ENCODE results near the gene SKIC2.
A peak's percentile ranks its signal among the peaks of the same experiment; 100 is the strongest.
"Not testable (repeated sequence)": the region's sequence is repeated elsewhere in the genome, so short reads cannot be mapped to it uniquely, and the experiment has no call there.

SKIC2 gene

DNA sequence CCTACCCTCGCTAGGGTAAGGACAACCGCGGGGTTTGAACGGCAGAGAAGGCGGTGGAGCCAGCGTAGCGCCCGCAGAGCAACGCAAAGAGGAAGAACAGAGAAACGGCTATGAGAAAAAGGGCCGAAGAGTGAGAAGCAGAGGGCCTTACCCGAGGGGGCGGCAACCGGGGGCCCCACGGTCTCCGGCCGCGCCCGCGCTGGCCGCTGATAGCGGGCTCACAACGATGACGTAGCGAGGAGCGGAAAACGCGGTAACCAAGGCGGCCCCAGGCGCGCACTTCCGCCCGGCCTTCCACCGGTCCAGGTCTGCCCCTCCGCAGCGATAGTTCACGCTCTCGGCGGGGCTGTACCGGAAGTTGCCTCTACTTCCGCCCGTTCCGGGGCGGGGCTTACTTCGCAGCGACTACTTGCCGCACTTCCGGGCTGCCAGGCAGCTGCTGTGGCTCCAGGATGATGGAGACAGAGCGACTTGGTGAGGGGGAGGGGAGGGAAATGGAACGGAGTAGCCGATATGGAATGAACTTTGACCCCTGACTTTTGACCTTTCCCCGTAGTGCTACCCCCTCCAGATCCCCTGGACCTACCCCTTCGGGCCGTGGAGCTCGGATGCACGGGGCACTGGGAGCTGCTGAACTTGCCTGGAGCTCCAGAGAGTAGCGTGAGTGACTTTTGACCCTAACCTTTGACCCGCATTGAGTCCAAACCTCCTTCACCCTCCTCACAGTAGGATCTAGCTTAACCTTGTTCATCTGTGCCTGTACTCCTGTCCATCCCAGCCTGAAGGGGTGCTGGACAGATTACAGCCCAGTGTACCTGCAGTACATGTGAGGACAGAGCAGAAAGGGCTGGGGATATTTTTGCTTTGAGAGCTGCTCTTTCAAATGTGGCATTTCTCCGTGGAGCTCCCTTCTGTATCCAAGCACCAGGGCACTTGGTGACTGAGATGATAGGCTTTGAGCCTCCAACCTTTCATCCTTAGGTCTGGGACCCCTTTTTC, at the start of gene SKIC2, which contains the start of gene NELFE:
SKIC2 (plus strand) TSS at position 435 of the 999 bp plus-strand sequence; CDS start at position 453, 18 bp downstream.
NELFE (minus strand) TSS at position 231 of the 999 bp plus-strand sequence. CDS start 525 bp downstream, outside the sequence.
- peak; percentile 98 to 99 for DNase-seq (ENCODE audit: low read depth in 1 of 2, low spot score in 1 of 2)

DNA sequence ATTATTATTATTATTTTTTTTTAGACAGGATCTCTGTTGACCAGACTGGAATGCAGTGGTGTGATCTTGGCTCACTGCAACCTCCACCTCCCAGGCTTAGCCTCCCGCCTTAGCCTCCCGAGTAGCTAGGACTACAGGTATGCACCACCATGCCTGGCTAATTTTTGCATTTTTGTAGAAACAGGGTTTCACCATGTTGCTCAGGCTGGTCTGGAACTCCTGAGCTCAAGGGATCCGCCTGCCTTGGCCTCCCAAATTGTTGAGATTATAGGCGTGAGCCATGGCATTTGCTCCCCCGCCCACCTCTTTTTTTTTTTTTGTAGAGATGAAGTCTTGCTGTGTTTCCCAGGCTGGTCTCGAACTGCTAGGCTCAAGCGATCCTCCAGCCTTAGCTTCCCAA, 49.7 kb upstream of the SKIC2 start:
- not testable (repeated sequence) for DNase-seq (ENCODE audit: low read depth in 1 of 2, low spot score in 1 of 2)

DNA sequence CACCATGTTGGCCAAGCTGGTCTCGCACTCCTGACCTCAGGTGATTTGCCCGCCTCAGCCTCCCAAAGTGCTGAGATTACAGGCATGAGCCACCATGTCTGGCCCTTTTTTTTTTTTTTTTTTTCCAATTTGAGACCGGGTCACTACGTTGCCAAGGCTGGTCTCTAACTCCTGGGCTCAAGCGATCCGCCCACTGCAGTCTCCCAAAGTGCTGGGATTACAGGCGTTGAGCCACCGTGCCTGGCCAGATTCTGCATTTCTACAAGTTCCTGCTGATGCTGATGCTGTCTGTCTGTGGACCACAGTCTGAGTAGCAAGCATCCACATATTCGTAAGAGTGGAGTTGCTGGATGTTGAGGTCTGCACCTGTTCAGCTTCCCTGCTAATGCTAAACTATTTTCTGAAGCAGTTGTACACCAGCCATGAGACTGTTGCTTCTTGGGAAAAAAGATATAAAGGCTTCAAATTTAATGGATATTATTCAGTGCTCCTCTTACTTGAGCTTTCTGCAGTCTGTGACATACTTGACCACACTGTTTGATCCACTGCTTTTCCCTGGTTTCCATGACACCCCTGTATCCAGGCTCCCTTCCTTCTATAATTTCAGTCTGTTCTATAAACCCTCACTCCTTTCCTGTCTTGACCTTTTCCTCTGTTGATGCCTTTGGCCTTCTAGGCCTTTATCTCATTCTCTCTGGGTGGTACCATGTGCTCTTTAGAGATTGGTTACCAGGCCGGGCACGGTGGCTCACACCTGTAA, 47.0 kb upstream of the SKIC2 start:
- DNase-seq (ENCODE audit: low read depth in 1 of 2, low spot score in 1 of 2): no peak

DNA sequence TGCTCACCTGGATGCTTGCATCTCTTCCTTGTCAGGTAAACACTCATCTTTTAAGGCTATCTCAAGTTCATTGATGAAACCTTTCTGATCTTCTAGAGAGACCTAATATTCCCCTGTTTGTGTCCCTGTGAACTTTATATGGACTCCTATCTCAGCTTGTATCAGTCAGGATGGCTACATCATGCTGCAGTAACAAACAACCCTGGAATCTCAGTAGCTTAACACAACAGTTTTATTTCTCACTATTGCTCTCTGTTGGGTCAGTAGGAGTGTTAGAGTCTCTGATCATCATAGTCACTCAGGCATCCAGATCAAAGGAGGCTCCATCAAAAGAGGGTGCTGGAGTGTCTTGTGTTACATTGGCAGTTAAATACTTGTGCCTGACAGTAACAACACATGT, 43.6 kb upstream of the SKIC2 start:
- DNase-seq (ENCODE audit: low read depth in 1 of 2, low spot score in 1 of 2): no peak

DNA sequence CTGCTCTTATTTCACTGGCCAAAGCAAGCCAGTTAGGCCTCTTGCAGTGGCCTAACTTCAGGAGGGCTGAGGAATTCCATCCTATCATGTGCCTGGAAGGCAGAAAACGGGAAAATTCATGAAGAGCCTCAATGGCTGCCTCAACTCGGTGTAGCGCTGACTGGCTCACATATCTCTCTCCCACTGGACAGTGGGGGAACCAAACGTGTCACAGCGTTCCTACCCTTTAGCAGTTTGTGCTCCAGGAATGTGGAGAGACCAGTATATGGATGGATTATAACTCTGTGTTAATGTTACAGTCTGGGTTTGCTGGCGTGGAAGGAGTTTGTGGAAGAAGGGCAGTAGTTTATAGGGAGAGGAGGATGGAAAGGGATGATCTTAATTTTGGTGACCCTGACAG, 43.2 kb upstream of the SKIC2 start:
- DNase-seq (ENCODE audit: low read depth in 1 of 2, low spot score in 1 of 2): no peak

DNA sequence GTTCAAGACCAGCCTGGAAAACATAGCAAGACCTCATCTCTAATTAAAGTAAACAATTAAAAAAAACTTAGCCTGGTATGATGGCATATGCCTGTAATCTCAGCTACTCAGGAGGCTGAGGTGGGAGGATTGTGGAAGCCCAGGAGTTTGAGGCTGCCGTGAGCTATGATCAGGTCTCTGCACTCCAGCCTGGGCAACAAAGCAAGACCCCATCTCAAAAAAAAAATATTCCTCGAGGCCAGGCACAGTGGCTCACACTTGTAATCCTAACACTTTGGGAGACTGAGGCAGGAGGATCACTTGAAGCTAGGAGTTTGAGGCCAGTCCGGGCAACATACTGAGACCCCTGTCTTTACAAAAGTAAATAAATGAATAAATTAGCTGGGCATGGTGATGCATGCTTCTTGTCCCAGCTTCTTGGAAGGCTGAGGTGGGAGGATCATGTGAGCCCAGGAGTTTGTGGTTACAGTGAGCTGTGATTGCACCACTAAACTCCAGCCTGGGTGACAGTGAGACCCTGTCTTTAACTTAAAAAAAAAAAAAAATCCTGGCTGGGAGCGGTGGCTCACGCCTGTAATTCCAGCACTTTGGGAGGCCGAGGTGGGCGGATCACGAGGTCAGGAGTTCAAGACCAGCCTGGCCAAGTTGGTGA, 40.8 kb upstream of the SKIC2 start:
- no peak for DNase-seq (ENCODE audit: low read depth in 1 of 2, low spot score in 1 of 2)

DNA sequence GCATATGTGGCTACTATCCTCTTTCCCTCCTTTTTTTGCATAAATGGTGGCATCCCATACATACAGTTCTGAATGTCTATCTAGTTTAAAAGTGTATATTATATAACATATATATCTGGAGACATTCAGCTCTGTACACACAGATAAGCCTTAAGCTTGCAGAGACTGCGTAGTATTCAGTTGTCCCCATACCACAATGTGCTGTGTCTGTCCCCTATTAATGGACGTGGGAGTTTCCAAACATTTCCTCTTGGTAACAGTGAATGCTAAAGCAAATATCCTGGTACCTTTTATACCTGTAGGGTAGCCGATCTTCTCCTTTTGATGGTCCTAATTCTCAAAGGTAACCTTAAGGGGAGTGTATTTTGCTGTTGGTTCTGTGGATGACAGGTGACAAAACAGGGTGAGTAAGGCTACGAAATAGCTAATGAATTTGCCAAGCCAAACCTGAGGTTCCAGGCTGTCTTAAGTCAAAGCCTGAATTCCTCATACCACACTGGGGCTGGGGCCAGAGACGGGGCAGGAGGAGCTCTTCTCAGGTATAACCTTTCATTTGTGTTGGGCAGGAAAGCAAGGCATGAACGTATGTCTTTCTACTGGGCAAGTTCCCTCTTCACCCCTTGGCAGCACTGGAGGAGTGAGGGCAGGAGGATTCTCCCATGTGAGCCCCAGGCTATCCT, 39.2 kb upstream of the SKIC2 start:
- no peak for DNase-seq (ENCODE audit: low read depth in 1 of 2, low spot score in 1 of 2)

DNA sequence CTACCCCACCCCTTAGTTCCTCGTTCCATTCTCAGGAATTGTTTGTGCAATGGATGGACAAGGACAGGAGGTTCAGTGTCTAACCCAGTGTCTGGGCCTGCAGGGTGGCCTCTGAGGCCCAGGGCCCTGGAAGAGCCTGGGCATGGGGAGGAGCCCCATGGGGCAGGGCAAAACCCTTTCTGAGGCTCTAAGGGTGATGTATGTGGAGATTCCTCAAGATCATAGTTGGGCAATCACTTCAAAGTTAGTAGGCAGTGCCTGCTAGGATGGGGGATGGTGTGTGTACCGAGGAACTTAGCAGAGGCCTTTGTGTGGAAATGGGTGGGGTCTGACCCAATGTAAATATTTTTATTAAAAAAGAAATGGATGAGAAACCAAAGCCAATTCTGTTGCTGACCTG, 38.2 kb upstream of the SKIC2 start:
- no peak for DNase-seq (ENCODE audit: low read depth in 1 of 2, low spot score in 1 of 2)

DNA sequence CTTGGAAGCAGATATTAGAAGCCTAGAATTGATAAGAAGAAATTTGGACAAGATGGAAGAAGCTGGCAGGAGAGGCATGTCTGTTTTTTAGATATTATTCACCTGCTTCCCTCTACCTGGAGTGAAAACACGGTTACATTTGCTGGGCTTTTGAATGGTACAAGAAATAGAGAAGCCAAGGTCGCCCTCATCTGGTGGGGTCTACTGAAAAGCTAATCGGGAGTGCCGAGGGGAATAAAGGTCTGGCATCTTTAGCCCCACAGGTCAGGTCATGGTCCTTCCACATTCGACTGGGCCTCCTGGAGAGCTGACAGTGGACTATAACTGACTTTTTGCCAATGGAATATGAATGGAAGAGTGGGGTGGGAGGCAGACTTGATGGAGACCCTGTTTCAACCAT, 36.0 kb upstream of the SKIC2 start:
- no peak for DNase-seq (ENCODE audit: low read depth in 1 of 2, low spot score in 1 of 2)

DNA sequence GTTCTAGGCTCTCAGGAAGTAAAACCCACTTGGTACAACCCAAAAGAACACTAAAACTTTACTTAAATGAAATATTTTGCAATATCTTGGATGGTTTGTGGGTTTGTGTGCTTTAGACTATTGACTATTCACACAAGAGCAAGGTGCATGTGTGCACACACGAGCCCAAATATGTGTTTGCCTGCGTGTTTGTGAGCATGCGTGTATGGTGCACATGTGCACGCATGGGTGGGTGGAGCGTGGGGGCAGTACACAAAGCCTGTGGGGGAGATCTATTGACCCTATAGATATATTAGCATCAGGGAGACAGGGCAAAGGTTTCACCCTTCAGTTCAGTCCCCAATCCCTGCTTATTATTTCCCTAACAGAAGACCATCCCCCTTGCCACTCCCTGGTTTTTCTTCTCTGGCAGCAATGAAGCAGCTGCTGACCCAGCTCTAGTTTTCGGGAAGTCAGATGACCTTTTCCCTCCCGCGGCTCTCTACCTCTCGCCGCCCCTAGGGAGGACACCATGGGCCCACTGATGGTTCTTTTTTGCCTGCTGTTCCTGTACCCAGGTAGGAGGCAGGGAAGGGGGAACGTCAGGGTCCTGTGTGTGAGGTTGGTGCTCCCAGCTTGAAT, 31.6 kb upstream of the SKIC2 start, which contains the start of gene C2:
C2 (plus strand) TSS at position 476 of the 621 bp plus-strand sequence; CDS start at position 512, 36 bp downstream.
- no peak for DNase-seq (ENCODE audit: low read depth in 1 of 2, low spot score in 1 of 2)

DNA sequence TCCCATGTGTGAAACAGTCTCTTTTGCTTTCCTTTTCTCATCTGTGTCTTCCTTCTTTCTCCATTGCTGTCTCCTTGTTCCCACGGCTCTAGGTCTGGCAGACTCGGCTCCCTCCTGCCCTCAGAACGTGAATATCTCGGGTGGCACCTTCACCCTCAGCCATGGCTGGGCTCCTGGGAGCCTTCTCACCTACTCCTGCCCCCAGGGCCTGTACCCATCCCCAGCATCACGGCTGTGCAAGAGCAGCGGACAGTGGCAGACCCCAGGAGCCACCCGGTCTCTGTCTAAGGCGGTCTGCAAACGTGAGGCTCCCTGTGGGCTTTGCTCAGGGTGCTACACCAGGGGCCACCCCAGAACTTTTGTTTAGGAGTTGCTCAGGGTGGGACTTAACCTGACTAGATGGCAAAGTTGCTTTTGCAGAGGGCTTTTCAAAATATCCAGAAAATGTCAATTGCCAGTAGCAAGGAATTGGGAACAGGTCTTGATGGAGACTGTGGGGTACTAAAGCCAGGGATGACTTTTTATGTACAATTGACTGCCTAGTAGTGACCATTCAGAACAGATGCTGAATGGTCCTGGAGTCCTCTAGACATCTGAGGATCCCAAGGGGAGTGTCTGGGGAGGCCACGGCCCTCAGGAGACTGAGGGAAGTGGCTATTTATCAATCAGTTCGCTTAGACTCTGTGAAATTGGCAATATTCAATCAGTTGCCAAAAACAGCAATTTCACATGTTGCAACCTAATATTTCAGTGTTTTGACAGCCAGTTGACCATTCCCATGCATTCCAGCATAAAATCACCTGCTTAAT, 30.9 kb upstream of the SKIC2 start:
- DNase-seq (ENCODE audit: low read depth in 1 of 2, low spot score in 1 of 2): no peak

DNA sequence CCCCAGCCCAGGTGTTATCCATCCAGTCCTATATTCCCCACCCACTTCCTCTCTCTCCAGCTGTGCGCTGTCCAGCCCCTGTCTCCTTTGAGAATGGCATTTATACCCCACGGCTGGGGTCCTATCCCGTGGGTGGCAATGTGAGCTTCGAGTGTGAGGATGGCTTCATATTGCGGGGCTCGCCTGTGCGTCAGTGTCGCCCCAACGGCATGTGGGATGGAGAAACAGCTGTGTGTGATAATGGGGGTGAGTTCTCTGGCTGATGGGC, 30.4 kb upstream of the SKIC2 start:
- no peak for DNase-seq (ENCODE audit: low read depth in 1 of 2, low spot score in 1 of 2)

DNA sequence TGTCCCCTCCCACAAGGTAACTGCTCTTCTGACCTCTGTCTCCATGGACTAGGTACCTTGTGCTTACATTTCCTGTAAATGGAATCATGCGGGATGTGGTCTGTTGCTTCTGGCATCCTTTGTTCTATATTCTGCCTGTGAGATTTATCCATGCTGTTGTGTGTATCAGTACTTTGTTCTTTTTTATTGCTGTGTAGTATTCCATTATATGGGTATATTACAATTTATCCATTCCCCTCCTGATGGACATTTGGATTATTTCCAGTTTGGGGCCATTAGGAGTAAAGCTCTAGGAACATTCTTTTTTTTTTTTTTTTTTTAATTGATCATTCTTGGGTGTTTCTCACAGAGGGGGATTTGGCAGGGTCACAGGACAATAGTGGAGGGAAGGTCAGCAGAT, 28.0 kb upstream of the SKIC2 start:
- DNase-seq (ENCODE audit: low read depth in 1 of 2, low spot score in 1 of 2): no peak

DNA sequence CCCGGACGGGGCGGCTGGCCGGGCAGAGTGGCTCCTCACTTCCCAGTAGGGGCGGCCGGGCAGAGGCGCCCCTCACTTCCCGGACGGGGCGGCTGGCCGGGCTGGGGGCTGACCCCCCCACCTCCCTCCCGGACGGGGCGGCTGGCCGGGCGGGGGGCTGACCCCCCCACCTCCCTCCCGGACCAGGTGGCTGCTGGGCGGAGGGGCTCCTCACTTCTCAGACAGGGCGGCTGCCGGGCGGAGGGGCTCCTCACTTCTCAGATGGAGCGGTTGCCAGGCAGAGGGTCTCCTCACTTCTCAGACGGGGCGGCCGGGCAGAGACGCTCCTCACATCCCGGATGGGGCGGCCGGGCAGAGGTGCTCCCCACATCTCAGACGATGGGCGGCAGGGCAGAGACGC, 26.8 kb upstream of the SKIC2 start:
- not testable (repeated sequence) for DNase-seq (ENCODE audit: low read depth in 1 of 2, low spot score in 1 of 2)

DNA sequence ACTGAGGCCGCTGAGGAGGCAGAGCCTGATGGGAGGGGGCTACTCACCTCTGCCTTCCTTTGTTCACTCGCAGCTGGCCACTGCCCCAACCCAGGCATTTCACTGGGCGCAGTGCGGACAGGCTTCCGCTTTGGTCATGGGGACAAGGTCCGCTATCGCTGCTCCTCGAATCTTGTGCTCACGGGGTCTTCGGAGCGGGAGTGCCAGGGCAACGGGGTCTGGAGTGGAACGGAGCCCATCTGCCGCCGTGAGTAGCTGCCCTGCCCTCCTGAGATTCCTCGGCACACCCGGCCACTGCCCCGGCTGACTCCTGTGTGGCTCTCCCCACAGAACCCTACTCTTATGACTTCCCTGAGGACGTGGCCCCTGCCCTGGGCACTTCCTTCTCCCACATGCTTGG, 25.4 kb upstream of the SKIC2 start:
- DNase-seq (ENCODE audit: low read depth in 1 of 2, low spot score in 1 of 2): no peak

DNA sequence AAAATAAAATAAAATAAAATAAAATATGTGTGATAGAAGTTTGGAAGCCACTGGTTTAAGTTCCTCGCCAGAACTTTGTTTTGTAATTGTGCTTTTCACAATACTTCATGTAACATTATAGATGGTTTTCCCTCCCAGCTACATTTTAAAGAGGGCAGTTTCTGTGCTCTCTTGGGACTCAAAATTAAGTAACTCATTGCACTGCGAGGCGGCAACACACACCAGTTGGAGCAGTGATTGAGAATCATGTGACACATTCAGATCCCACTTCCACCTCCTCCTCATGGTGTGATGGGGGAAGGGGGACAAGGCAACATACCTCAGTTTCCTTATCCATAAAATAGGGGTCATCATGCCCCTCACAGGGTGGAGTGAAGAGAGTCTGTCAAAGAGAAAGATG, 24.0 kb upstream of the SKIC2 start:
- DNase-seq (ENCODE audit: low read depth in 1 of 2, low spot score in 1 of 2): no peak

DNA sequence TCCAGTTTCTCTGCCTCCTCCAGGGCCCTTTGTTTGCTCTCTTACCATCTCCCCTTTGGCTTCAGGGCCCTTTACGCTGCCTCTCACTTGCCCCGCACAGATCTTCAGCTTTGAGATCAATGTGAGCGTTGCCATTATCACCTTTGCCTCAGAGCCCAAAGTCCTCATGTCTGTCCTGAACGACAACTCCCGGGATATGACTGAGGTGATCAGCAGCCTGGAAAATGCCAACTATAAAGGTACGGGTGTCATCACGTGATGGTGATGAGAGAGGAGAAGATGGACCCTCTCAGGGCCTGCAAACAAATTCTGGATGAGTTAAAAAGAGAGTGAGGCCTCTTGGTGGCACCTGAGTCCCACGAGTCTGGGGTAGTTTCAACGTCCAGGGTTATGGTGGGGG, 23.2 kb upstream of the SKIC2 start:
- DNase-seq (ENCODE audit: low read depth in 1 of 2, low spot score in 1 of 2): no peak

DNA sequence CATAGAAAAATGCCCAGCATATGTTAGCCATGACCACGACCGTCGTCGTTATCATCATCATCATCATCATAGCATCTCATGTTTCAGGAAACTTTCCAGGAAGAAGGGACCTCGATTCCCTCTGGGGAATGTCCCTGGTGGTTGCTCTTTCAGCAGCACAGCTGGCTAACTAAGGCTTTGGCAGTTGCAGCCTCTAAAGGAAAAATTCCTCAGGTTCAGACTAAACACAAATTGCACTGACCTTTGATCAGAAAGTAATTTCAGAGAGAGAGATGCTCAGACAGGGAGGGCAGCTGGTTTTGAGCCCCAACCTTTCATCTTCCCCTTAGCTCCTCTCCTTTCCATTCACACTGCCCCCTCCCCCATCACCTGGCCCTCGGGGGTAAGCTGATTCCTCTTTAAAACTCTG, 18.7 kb upstream of the SKIC2 start:
- no peak for DNase-seq (ENCODE audit: low read depth in 1 of 2, low spot score in 1 of 2)

DNA sequence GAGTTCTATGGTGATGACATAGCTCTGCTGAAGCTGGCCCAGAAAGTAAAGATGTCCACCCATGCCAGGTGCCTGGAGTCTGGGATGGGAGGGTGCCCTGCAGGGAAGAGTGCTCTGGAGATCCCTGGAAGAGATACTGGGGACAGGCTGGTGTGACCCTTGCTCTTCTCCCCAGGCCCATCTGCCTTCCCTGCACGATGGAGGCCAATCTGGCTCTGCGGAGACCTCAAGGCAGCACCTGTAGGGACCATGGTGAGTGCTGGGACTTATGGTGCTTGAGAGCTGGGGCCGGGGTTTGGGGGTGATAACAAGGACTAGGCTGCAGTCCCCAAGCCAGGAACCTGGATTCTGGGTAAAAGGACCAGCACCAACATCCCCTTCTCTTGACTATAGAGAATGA, 15.2 kb upstream of the SKIC2 start:
- DNase-seq (ENCODE audit: low read depth in 1 of 2, low spot score in 1 of 2): no peak

DNA sequence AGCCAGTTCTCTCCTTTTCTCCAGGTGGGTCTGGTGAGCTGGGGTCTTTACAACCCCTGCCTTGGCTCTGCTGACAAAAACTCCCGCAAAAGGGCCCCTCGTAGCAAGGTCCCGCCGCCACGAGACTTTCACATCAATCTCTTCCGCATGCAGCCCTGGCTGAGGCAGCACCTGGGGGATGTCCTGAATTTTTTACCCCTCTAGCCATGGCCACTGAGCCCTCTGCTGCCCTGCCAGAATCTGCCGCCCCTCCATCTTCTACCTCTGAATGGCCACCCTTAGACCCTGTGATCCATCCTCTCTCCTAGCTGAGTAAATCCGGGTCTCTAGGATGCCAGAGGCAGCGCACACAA, 13.8 kb upstream of the SKIC2 start:
- DNase-seq (ENCODE audit: low read depth in 1 of 2, low spot score in 1 of 2): no peak

Measured in activated T-helper 1 cell treated with anti-CD3 and anti-CD28 coated beads, Interleukin-2, amount 50 U/mL, for 16 hours (primary cell).